ENCODE measurements around the gene DHRS13.

Gene DHRS13

GRCh38 chr17:28854457-28855335, 48.2 kb downstream of the DHRS13 start, which contains the start of gene ERAL1:
Gene ERAL1 (plus strand): TSS chr17:28855016. CDS start chr17:28855035, 19 bp downstream.
- DNase-seq = peak; percentile 89

- DNase-seq = no peak
These were observed 49.6 kb downstream of the DHRS13 start for GRCh38 chr17:28853295-28853694.

- DNase-seq = peak; percentile 22
These were observed 53.6 kb downstream of the DHRS13 start for GRCh38 chr17:28849281-28849680.

GRCh38 chr17:28848667-28849066, 54.2 kb downstream of the DHRS13 start:
- DNase-seq = peak; percentile 79

All from NCI-H1694 (cell line).